A673 (cell line): ENCODE measurements around the gene RPL37A.

Experiments used
- EZH2 ChIP-seq: fragments of 200-600 bp; sonication (generic); IDR thresholded peaks from 2 replicates; pipeline ENCODE4 v1.6.1; 2017; ENCODE audit warnings: borderline replicate concordance, low read depth, mild to moderate bottlenecking, mixed read lengths, antibody characterized with exemption, low read length; ENCODE audit not compliant: poor library complexity, severe bottlenecking
- TF ChIP-seq, protein P1 (sequence below): fragments of 300-800, 200-600 bp; sonication (generic); conservative IDR thresholded peaks from 2 replicates; pipeline ENCODE4 v1.5.1; 2017; ENCODE audit warnings: low read depth, mild to moderate bottlenecking, antibody characterized with exemption, low read length, moderate library complexity, mixed read lengths

DNA sequence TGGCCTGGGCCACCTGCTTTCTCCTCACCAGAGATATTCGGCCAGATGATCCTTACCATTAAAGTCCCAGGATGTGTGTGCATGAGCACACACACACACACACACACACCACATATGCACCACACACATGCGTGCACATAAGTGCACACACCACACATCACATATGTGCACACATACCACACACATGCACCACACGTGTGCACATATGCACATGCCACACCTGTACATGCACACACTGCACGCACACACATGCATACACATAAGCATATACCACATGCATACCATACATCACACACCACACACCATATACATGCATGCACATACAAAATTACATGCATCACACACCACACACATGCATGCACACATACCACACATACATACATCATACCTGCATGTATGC, 38.7 kb downstream of the RPL37A start:
- TF ChIP-seq, protein P1, sequence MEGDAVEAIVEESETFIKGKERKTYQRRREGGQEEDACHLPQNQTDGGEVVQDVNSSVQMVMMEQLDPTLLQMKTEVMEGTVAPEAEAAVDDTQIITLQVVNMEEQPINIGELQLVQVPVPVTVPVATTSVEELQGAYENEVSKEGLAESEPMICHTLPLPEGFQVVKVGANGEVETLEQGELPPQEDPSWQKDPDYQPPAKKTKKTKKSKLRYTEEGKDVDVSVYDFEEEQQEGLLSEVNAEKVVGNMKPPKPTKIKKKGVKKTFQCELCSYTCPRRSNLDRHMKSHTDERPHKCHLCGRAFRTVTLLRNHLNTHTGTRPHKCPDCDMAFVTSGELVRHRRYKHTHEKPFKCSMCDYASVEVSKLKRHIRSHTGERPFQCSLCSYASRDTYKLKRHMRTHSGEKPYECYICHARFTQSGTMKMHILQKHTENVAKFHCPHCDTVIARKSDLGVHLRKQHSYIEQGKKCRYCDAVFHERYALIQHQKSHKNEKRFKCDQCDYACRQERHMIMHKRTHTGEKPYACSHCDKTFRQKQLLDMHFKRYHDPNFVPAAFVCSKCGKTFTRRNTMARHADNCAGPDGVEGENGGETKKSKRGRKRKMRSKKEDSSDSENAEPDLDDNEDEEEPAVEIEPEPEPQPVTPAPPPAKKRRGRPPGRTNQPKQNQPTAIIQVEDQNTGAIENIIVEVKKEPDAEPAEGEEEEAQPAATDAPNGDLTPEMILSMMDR: no peak
- TF ChIP-seq EZH2: no peak
